Hepatocyte (in vitro differentiated cells): Measurements from ENCODE around the gene CDK11B. TPM values are rescaled to one million over a fixed set of nuclear protein-coding genes. Genes with fewer than 3 reads are reported as not detected.

Source experiments
- DNase-seq: peaks from one replicate; pipeline ENCODE4 v3.0.0-alpha.2; 2016; ENCODE audit warnings: low spot score
- H2AFZ ChIP-seq: fragments of 200-600 bp; sonication (generic); 2 replicates; pipeline ENCODE4 v1.6.0; 2016; ENCODE audit warnings: antibody characterized with exemption, mild to moderate bottlenecking
- H3K27ac ChIP-seq: fragments of 200-600 bp; sonication (generic); 2 replicates; pipeline ENCODE4 v1.5.1; 2016; ENCODE audit warnings: mild to moderate bottlenecking
- H3K27me3 ChIP-seq: fragments of 200-600 bp; sonication (generic); 2 replicates; pipeline ENCODE4 v1.6.1; 2016
- H3K36me3 ChIP-seq: fragments of 200-600 bp; sonication (generic); replicated peaks from 2 replicates; pipeline ENCODE4 v1.5.1; 2016; ENCODE audit warnings: low read depth; ENCODE audit not compliant: insufficient read depth
- H3K4me1 ChIP-seq: fragments of 200-600 bp; sonication (generic); 2 replicates; pipeline ENCODE4 v1.5.1; 2016; ENCODE audit warnings: mild to moderate bottlenecking, moderate library complexity; ENCODE audit not compliant: insufficient read depth
- H3K4me2 ChIP-seq: fragments of 200-600 bp; sonication (generic); 2 replicates; pipeline ENCODE4 v1.6.0; 2016
- H3K4me3 ChIP-seq: fragments of 200-600 bp; sonication (generic); 2 replicates; pipeline ENCODE4 v1.5.1; 2016; ENCODE audit warnings: mild to moderate bottlenecking
- H3K79me2 ChIP-seq: fragments of 200-600 bp; sonication (generic); 2 replicates; pipeline ENCODE4 v1.6.0; 2017; ENCODE audit warnings: mild to moderate bottlenecking
- H3K9me2 ChIP-seq: fragments of 200-600 bp; sonication (generic); replicated peaks from 2 replicates; pipeline ENCODE4 v1.6.0; 2017; ENCODE audit warnings: mild to moderate bottlenecking; ENCODE audit not compliant: insufficient read depth
- H3K9me3 ChIP-seq: fragments of 200-600 bp; sonication (generic); 2 replicates; pipeline ENCODE4 v1.5.1; 2016; ENCODE audit warnings: low read depth, mild to moderate bottlenecking
- H4K20me1 ChIP-seq: fragments of 200-600 bp; sonication (generic); 2 replicates; pipeline ENCODE4 v1.6.0; 2016; ENCODE audit warnings: mild to moderate bottlenecking; ENCODE audit not compliant: insufficient read depth, poor library complexity, severe bottlenecking
- EZH2 ChIP-seq: fragments of 200-600 bp; sonication (generic); IDR thresholded peaks from 2 replicates; pipeline ENCODE4 v1.6.1; 2016; ENCODE audit warnings: antibody characterized with exemption, mild to moderate bottlenecking, borderline replicate concordance
- EZH2phosphoT487 ChIP-seq: fragments of 200-600 bp; sonication (generic); IDR thresholded peaks from one replicate; pipeline ENCODE4 v1.6.1; 2018; ENCODE audit warnings: antibody characterized with exemption, mild to moderate bottlenecking, low read depth, moderate library complexity; ENCODE audit not compliant: unreplicated experiment, severe bottlenecking
- WGBS: methylation state at CpG from one replicate; pipeline ENCODE4 v1.1.6; 2016; ENCODE audit warnings: low lambda C conversion rate; ENCODE audit errors: missing lambda C conversion rate; 5-methylcytosine and 5-hydroxymethylcytosine counted together
- polyA plus RNA-seq: library from polyadenylated mRNA; unstranded; fragments of >200 nt; fragmentation: Nextera tagmentation; extraction: Ambion mirVana; gene quantifications from 2 replicates; pipeline ENCODE4 v1.2.1, GENCODE V29; 2016
- total RNA-seq: library from RNA; depleted of rRNA; stranded (reverse); fragments of >200 nt; gene quantifications from 2 replicates; pipeline ENCODE4 v1.2.3, GENCODE V29; 2014
- TF ChIP-seq, protein P1 (sequence below): fragments of 200-600 bp; sonication (generic); IDR thresholded peaks from 2 replicates; pipeline ENCODE4 v1.5.1; 2016; ENCODE audit warnings: antibody characterized with exemption, mild to moderate bottlenecking; ENCODE audit not compliant: poor library complexity

CDK11B gene
- total and polyA plus RNA-seq, 2 experiments from 2014 or later, result 7.5 to 15.3 TPM

DNA sequence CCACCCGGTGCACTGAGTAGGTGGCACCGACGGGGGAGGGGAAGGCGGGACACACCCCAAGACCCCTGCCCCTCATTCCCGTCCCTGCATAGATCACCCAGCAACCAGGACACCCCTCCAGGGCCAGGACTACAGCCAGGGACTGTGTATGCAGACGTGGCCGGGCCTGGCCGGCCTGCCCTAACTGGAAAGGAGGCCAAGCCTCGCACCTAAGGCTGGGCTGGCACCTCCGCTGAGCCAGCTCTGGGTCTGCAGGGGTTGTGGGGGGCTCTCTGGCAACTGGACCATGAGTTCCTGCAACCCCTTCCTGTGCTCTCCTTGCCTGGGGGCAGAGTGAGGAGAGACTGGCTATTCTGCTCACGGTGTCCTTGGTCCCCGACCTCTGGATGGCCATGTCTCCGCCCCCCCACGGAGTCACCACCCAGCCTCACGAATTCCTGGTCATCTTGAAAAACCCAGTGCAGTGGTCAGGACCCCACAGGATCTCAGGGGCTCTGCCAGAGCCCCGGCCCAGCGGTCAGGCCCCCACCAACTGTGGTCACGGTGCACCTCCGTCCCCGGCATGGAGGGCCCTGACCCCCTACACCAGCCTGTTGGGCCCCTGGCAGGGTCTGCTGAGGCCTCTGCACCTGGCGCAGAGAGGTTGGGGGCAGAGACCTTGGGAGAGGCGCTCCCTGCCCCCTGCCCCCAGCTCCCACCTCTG lies 57.8 kb downstream of the CDK11B start:
- H3K4me1 ChIP-seq, result peaks cover 3% of the 10 kb centered on the region
- H3K4me3 ChIP-seq, result no peak overlapping the region
- WGBS, result 79% methylated on average over 20 of the region's 22 CpGs
- H2AFZ ChIP-seq, result no peak overlapping the region
- no peaks in the 10 kb centered on the region for H3K36me3 ChIP-seq
- no peak overlapping the region for H3K27ac ChIP-seq
- DNase-seq, result peak; percentile 4
- no peaks in the 10 kb centered on the region for H3K9me3 ChIP-seq
- H3K9me2 ChIP-seq, result no peaks in the 10 kb centered on the region
- peak overlapping the region; percentile 91 for H3K4me2 ChIP-seq
- H3K27me3 ChIP-seq, result peaks cover 65% of the 10 kb centered on the region
- H4K20me1 ChIP-seq, result no peaks in the 10 kb centered on the region
- no peaks in the 10 kb centered on the region for H3K79me2 ChIP-seq
- TF ChIP-seq, protein P1, sequence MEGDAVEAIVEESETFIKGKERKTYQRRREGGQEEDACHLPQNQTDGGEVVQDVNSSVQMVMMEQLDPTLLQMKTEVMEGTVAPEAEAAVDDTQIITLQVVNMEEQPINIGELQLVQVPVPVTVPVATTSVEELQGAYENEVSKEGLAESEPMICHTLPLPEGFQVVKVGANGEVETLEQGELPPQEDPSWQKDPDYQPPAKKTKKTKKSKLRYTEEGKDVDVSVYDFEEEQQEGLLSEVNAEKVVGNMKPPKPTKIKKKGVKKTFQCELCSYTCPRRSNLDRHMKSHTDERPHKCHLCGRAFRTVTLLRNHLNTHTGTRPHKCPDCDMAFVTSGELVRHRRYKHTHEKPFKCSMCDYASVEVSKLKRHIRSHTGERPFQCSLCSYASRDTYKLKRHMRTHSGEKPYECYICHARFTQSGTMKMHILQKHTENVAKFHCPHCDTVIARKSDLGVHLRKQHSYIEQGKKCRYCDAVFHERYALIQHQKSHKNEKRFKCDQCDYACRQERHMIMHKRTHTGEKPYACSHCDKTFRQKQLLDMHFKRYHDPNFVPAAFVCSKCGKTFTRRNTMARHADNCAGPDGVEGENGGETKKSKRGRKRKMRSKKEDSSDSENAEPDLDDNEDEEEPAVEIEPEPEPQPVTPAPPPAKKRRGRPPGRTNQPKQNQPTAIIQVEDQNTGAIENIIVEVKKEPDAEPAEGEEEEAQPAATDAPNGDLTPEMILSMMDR, result no peak
- TF ChIP-seq EZH2phosphoT487 (no peak), EZH2 (no peak)

- WGBS, result 8% methylated on average over 38 of the region's 125 CpGs
- Histone ChIP-seq H2AFZ (no peak within 1 kb of the TSS), H3K9me3 (no peaks in the 10 kb centered on the region), H3K9me2 (no peaks in the 10 kb centered on the region), H3K4me1 (peaks cover 3% of the 10 kb centered on the region), H3K36me3 (no peaks in the 10 kb centered on the region), H3K79me2 (no peaks in the 10 kb centered on the region), H3K27ac (no peak within 1 kb of the TSS), H3K4me2 (peak within 1 kb of the TSS; percentile 91), H4K20me1 (no peaks in the 10 kb centered on the region), H3K27me3 (peaks cover 71% of the 10 kb centered on the region), H3K4me3 (peak within 1 kb of the TSS; percentile 33)
- TF ChIP-seq EZH2 (peak; percentile 56), EZH2phosphoT487 (no peak)
- DNase-seq, result peak; percentile 32
Measured at GRCh38 chr1:1599935-1600860, 58.6 kb downstream of the CDK11B start, which contains the start of gene FNDC10. FNDC10 (minus strand) TSS chr1:1600135; CDS start chr1:1600015, 120 bp downstream.

DNA sequence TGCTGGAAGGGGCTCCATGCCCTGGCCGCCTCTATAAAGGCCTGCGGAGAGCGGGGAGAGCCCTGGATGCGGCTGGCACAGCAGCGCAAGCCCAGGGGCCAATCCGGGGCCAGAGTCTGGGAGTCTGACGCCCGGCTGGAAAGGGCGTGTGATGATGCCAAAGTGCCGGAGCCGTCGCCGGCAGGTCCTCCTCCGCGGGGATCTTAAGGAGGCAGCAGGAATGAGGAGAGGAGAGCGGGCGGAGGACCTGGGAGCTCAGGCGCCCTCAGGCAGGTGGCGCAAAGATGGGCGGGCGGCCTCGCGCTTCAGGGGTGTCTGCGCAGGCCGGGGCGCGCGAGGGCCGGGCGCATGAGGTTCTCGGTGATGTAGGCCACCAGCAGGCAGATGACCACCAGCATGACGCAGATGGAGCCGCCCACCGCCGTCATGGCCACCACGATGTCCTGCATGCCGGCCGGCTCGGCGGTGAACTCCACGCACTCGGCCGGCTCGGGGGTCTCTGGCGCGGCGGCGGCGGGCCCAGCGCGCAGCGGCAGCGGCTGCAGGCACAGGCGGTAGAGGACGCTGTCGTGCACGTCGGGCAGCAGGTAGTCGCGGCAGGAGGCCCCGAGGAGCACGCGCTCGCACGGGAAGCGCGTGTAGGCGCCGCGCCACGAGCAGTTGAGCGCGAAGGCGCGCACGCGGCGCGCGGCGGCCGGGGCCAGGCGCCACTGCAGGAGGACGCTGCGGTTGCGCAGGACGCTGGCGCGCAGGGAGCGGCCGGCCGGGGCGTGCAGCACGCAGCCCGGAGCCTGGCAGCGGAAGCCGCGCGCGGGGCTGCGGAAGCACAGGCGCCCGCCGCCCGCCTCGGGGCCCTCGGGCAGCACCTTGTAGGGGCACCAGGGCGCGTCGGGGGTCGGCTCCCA lies 59.5 kb downstream of the CDK11B start:
- no peak overlapping the region for H3K4me3 ChIP-seq
- 17% methylated on average over 74 of the region's 111 CpGs for whole genome bisulfite sequencing
- TF ChIP-seq EZH2, result peak; percentile 50
- TF ChIP-seq, protein P1, result no peak
- DNase-seq, result peak; percentile 56
- no peaks in the 10 kb centered on the region for H3K9me3 ChIP-seq
- no peaks in the 10 kb centered on the region for H3K36me3 ChIP-seq
- no peaks in the 10 kb centered on the region for H3K79me2 ChIP-seq
- H3K9me2 ChIP-seq, result no peaks in the 10 kb centered on the region
- H3K4me1 ChIP-seq, result peaks cover 3% of the 10 kb centered on the region
- no peaks in the 10 kb centered on the region for H4K20me1 ChIP-seq
- H2AFZ ChIP-seq, result no peak overlapping the region
- H3K4me2 ChIP-seq, result peak overlapping the region; percentile 74
- no peak overlapping the region for H3K27ac ChIP-seq
- peaks cover 74% of the 10 kb centered on the region for H3K27me3 ChIP-seq
